ENCODE data around the gene ARSB.

DNA sequence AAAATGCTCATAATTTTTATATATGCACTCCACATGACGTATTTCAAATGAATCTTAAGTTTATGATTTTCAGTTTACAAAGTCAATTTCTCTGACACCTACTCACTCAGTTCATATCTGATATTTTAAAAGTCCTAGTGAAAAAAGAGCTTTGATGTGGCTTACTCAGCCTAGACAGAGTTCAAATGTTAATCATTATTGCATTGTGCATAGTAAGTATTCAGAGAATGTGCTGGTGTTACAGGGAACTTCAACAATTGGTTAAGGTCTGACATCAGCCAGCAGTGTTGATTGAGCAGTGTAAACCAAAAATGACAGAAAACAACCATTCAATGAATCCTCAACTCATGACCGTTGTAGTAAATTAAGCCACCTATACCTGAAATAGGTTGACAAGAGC, 189.4 kb downstream of the ARSB start:
- TF ChIP-seq, protein P1, sequence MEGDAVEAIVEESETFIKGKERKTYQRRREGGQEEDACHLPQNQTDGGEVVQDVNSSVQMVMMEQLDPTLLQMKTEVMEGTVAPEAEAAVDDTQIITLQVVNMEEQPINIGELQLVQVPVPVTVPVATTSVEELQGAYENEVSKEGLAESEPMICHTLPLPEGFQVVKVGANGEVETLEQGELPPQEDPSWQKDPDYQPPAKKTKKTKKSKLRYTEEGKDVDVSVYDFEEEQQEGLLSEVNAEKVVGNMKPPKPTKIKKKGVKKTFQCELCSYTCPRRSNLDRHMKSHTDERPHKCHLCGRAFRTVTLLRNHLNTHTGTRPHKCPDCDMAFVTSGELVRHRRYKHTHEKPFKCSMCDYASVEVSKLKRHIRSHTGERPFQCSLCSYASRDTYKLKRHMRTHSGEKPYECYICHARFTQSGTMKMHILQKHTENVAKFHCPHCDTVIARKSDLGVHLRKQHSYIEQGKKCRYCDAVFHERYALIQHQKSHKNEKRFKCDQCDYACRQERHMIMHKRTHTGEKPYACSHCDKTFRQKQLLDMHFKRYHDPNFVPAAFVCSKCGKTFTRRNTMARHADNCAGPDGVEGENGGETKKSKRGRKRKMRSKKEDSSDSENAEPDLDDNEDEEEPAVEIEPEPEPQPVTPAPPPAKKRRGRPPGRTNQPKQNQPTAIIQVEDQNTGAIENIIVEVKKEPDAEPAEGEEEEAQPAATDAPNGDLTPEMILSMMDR (IDR thresholded peaks at IDR 0.05), result no peak
- TF ChIP-seq POLR2A (IDR thresholded peaks at IDR 0.05), result no peak
- no peak for TF ChIP-seq POLR2AphosphoS5 (IDR thresholded peaks at IDR 0.05)

Measured in gastroesophageal sphincter (tissue), 3 donors.